K562 (cell line): ENCODE results near the gene GNPTAB. TPM values are rescaled to one million over a fixed set of nuclear protein-coding genes. Genes with fewer than 3 reads are reported as not detected.

Source experiments
- CTBP1 ChIP-seq: fragments of 450-650 bp; IDR thresholded peaks from 2 replicates; pipeline ENCODE4 v1.6.1; 2016; ENCODE audit warnings: borderline replicate concordance
- DLX4 ChIP-seq: fragments of 250-450 bp; sonication (Bioruptor Pico); IDR thresholded peaks from 2 replicates; pipeline ENCODE4 v1.6.1; 2021; ENCODE audit warnings: mild to moderate bottlenecking
- FOXJ3 ChIP-seq: sonication (generic); formaldehyde crosslinking; IDR thresholded peaks from 2 replicates; pipeline ENCODE4 v1.4.0; 2020; ENCODE audit warnings: mild to moderate bottlenecking, missing genetic modification reagents
- HBP1 ChIP-seq: fragments of 450-650 bp; formaldehyde crosslinking; IDR thresholded peaks from 2 replicates; pipeline ENCODE4 v1.4.0; 2022; ENCODE audit warnings: missing genetic modification characterization
- MAZ ChIP-seq, 2 experiments: fragments of 450-650 bp in 1 of 2; sonication (generic) in 1 of 2; formaldehyde crosslinking; IDR thresholded peaks in 1 of 2; conservative IDR thresholded peaks in 1 of 2; 2 replicates each; pipeline versions ENCODE4 v1.4.0 to v1.5.0; 2020; ENCODE audit warnings: mild to moderate bottlenecking in 1 of 2, missing genetic modification reagents in 1 of 2
- NR1H2 ChIP-seq: sonication (generic); formaldehyde crosslinking; IDR thresholded peaks from 2 replicates; pipeline ENCODE4 v1.4.0; 2020; ENCODE audit warnings: mild to moderate bottlenecking, missing genetic modification reagents
- PHF8 ChIP-seq: fragments of 200-600 bp; sonication (generic); IDR thresholded peaks from 2 replicates; pipeline ENCODE4 v1.6.1; 2012; ENCODE audit warnings: mixed run types, mild to moderate bottlenecking, inconsistent platforms, low read length, moderate library complexity, borderline replicate concordance
- ZNF316 ChIP-seq: fragments of 450-650 bp; IDR thresholded peaks from 2 replicates; pipeline ENCODE4 v1.6.1; 2016
- polyA plus RNA-seq, 8 experiments: library from polyadenylated mRNA; depleted of rRNA in 4 of 8; stranded (reverse) in 5 of 8; unstranded in 3 of 8; fragments of >200 nt; fragmentation: Nextera tagmentation in 2 of 8; fragmentation: Illumina TruSeq in 1 of 8; extraction: Ambion mirVana in 2 of 8; extraction: Trizol in 1 of 8; gene quantifications; 2 replicates each; pipeline versions ENCODE4 v1.2.1 to v1.2.3, GENCODE V29; 2011 to 2014; ENCODE audit warnings: inconsistent platforms in 1 of 8, missing spikeins in 1 of 8
- total RNA-seq, 7 experiments: library from RNA; depleted of rRNA in 6 of 7; stranded (reverse); fragments of >200 nt in 6 of 7; fragmentation: Illumina TruSeq in 2 of 7; extraction: Trizol in 2 of 7; gene quantifications; 2 replicates each; pipeline versions ENCODE4 v1.2.1 to v1.2.3, GENCODE V29; 2011 to 2021; ENCODE audit warnings: low replicate concordance in 1 of 7
- TF ChIP-seq, protein P1 (sequence below), 2 experiments: fragments of 450-650 bp in 1 of 2; sonication (generic) in 1 of 2; formaldehyde crosslinking in 1 of 2; IDR thresholded peaks in 1 of 2; conservative IDR thresholded peaks in 1 of 2; 2 replicates each; pipeline versions ENCODE4 v1.6.1 to v1.8.1; 2016 to 2023; ENCODE audit warnings: mild to moderate bottlenecking in 2 of 2, moderate library complexity in 2 of 2, inconsistent platforms in 1 of 2, missing genetic modification reagents in 1 of 2
- TF ChIP-seq, protein P2 (sequence below): sonication (generic); formaldehyde crosslinking; IDR thresholded peaks from 2 replicates; pipeline ENCODE4 v1.8.0; 2022; ENCODE audit warnings: mild to moderate bottlenecking, missing genetic modification reagents, borderline replicate concordance

Gene GNPTAB
- total and polyA plus RNA-seq, 9 of the 15 experiments (the other 6 are each of a cell fraction or from before 2014, with no cell fraction given) = 5.9 to 23.2 (median 19.3) TPM

- TF ChIP-seq PHF8 (no peak), DLX4 (no peak), HBP1 (no peak), ZNF316 (no peak), FOXJ3 (CRISPR knock-in tag) (no peak), MAZ (CRISPR knock-in tag; conservative IDR thresholded peaks at IDR 0.05 in 1 of 2, IDR thresholded peaks at IDR 0.05 in 1 of 2) (no peak), CTBP1 (no peak), NR1H2 (CRISPR knock-in tag) (no peak)
- TF ChIP-seq, protein P1, sequence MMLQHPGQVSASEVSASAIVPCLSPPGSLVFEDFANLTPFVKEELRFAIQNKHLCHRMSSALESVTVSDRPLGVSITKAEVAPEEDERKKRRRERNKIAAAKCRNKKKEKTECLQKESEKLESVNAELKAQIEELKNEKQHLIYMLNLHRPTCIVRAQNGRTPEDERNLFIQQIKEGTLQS (IDR thresholded peaks at IDR 0.05) = no peak
- TF ChIP-seq, protein P1 (CRISPR knock-in tag; conservative IDR thresholded peaks at IDR 0.05) = no peak
- TF ChIP-seq, protein P2, sequence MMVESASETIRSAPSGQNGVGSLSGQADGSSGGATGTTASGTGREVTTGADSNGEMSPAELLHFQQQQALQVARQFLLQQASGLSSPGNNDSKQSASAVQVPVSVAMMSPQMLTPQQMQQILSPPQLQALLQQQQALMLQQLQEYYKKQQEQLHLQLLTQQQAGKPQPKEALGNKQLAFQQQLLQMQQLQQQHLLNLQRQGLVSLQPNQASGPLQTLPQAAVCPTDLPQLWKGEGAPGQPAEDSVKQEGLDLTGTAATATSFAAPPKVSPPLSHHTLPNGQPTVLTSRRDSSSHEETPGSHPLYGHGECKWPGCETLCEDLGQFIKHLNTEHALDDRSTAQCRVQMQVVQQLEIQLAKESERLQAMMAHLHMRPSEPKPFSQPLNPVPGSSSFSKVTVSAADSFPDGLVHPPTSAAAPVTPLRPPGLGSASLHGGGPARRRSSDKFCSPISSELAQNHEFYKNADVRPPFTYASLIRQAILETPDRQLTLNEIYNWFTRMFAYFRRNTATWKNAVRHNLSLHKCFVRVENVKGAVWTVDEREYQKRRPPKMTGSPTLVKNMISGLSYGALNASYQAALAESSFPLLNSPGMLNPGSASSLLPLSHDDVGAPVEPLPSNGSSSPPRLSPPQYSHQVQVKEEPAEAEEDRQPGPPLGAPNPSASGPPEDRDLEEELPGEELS (CRISPR knock-in tag) = no peak
Observed at GRCh38 chr12:101763246-101763931, 67.4 kb downstream of the GNPTAB start (continued).
